ENCODE data around the gene LIN28B. TPM values are rescaled to one million over a fixed set of nuclear protein-coding genes. Genes with fewer than 3 reads are reported as not detected.

LIN28B gene, protein sequence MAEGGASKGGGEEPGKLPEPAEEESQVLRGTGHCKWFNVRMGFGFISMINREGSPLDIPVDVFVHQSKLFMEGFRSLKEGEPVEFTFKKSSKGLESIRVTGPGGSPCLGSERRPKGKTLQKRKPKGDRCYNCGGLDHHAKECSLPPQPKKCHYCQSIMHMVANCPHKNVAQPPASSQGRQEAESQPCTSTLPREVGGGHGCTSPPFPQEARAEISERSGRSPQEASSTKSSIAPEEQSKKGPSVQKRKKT
- 0.63 TPM for total RNA-seq

DNA sequence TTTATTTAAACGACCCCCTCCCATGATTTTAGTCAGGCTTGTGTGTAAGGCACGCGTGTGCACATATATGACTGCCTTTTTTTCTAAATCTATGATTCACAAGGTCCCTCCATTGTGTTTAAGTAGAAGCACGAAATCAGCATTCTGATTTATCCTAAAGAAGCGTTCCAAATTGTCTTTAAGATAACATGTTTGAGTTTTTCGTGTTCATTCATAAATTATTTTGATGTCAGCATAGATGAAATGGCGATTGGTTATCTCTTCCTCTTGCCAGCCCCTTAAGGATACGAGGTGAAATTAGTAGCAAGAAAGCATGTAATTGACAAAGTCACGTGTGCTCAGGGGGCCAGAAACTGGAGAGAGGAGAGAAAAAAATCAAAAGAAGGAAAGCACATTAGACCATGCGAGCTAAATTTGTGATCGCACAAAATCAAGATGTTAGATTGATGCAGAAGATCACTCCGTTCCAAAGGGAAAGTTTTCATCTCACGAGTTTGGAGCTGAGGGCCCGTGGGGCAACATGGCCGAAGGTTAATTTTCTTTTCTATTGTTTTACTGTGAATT, at the start of gene LIN28B:
Gene LIN28B (plus strand): TSS at position 377 of the 564 bp plus-strand sequence. CDS start 144 bp downstream, at position 521.

Small RNAs within 50 kb of the gene (small RNA-seq; reads per million reads assigned to genes)
- not detected for gene RNU6-1106P (ENCODE audit: low replicate concordance)

Other genes with a start within 250 kb of the LIN28B start
- 81.7 TPM for gene HACE1, start 97.2 kb upstream of the LIN28B start, total RNA-seq
- 0.94 TPM for gene POPDC3, start 222.9 kb downstream of the LIN28B start, total RNA-seq